Common myeloid progenitor, CD34-positive (primary cell): ENCODE data around the gene TEN1.

ENCODE experiments used
- CTCF ChIA-PET: fragments of 350-600 bp; sonication (Branson Sonifier 250); formaldehyde crosslinking; loops from one replicate; lab custom pipeline; 2021; ENCODE audit warnings: antibody characterized with exemption; lab: Charles Lee
- POLR2A ChIA-PET: fragments of 350-600 bp; sonication (Branson Sonifier 250); formaldehyde crosslinking; loops from one replicate; lab custom pipeline; 2021; ENCODE audit warnings: antibody characterized with exemption; lab: Charles Lee
- DNase-seq, 3 donors: peaks; one replicate each; pipeline versions ENCODE4 v3.0.0 to v3.0.0-alpha.2; 2013
- H3K27ac ChIP-seq, 2 experiments: 1 replicate in 1 of 2; 2 replicates in 1 of 2; pipeline ENCODE4 v1.7.0; 2013; ENCODE audit warnings: inconsistent platforms in 2 of 2, low read length in 2 of 2, mild to moderate bottlenecking in 2 of 2, low read depth in 1 of 2, moderate library complexity in 1 of 2; ENCODE audit not compliant: severe bottlenecking in 2 of 2, insufficient read depth in 1 of 2, poor library complexity in 1 of 2
- H3K27me3 ChIP-seq, 5 experiments: replicated peaks in 2 of 5; 1 replicate in 3 of 5; 2 replicates in 2 of 5; pipeline versions ENCODE4 v1.6.1 to v1.7.0; 2013; ENCODE audit warnings: low read length in 4 of 5, mild to moderate bottlenecking in 2 of 5, moderate library complexity in 2 of 5, inconsistent platforms in 1 of 5; ENCODE audit not compliant: insufficient read depth in 5 of 5, control insufficient read depth in 4 of 5
- H3K36me3 ChIP-seq, 4 experiments: 1 replicate in 2 of 4; 2 replicates in 2 of 4; pipeline versions ENCODE4 v1.6.1 to v1.7.0; 2013; ENCODE audit warnings: low read length in 3 of 4, control low read depth in 1 of 4, mild to moderate bottlenecking in 1 of 4; ENCODE audit not compliant: control insufficient read depth in 4 of 4, insufficient read depth in 4 of 4
- H3K4me1 ChIP-seq, 4 experiments: 1 replicate in 3 of 4; 2 replicates in 1 of 4; pipeline versions ENCODE4 v1.6.1 to v1.7.1; 2013; ENCODE audit warnings: low read length in 3 of 4, mild to moderate bottlenecking in 3 of 4, control low read depth in 1 of 4, inconsistent platforms in 1 of 4, moderate library complexity in 1 of 4; ENCODE audit not compliant: control insufficient read depth in 4 of 4, insufficient read depth in 4 of 4; ENCODE audit errors: control extremely low read depth in 1 of 4
- H3K4me3 ChIP-seq, 7 experiments: 1 replicate in 4 of 7; 2 replicates in 3 of 7; pipeline versions ENCODE4 v1.5.1 to v1.7.0; 2013; ENCODE audit warnings: mild to moderate bottlenecking in 7 of 7, low read length in 6 of 7, moderate library complexity in 6 of 7, inconsistent platforms in 2 of 7, low read depth in 2 of 7, control low read depth in 1 of 7; ENCODE audit not compliant: insufficient read depth in 4 of 7, control insufficient read depth in 1 of 7; ENCODE audit errors: extremely low read depth in 1 of 7
- H3K9me3 ChIP-seq, 5 experiments: 1 replicate in 4 of 5; 2 replicates in 1 of 5; pipeline versions ENCODE4 v1.6.1 to v1.7.1; 2013; ENCODE audit warnings: low read length in 4 of 5, mild to moderate bottlenecking in 2 of 5, inconsistent platforms in 1 of 5, low read depth in 1 of 5, moderate library complexity in 1 of 5; ENCODE audit not compliant: control insufficient read depth in 4 of 5, insufficient read depth in 2 of 5; ENCODE audit errors: control extremely low read depth in 1 of 5
- WGBS: methylation state at CpG from one replicate; pipeline ENCODE4 v1.1.5; 2013; ENCODE audit not compliant: insufficient coverage; 5-methylcytosine and 5-hydroxymethylcytosine counted together

Gene TEN1

GRCh38 chr17:76017481-76018339 is 38.7 kb downstream of the TEN1 start:
- WGBS = 98% methylated on average over 14 of the region's 21 CpGs
- Histone ChIP-seq H3K27ac (no peak overlapping the region), H3K36me3 (peaks cover 0 to 3% (median 1%) of the 10 kb centered on the region in 4 experiments), H3K27me3 (no peaks in the 10 kb centered on the region), H3K4me3 (no peak overlapping the region), H3K4me1 (peaks cover 0 to 10% (median 3%) of the 10 kb centered on the region in 4 experiments), H3K9me3 (no peaks in the 10 kb centered on the region)
- ChIA-PET CTCF (interaction anchor here (1.9 to 13.9 kb wide), 4 partner anchors 15 to 39 kb away, joined by 4 to 183 read pairs (median 38); partner anchors contain the start of gene CDK3), POLR2A (no interaction called here)
- DNase-seq = no peak

- Histone ChIP-seq H3K4me1 (peaks cover 0 to 10% (median 3%) of the 10 kb centered on the region in 4 experiments), H3K9me3 (no peaks in the 10 kb centered on the region), H3K27me3 (no peaks in the 10 kb centered on the region), H3K27ac (no peak overlapping the region), H3K36me3 (peaks cover 0 to 3% (median 1%) of the 10 kb centered on the region in 4 experiments), H3K4me3 (no peak overlapping the region)
- 84% methylated on average over 10 of the region's 11 CpGs for WGBS
- POLR2A ChIA-PET = no interaction called here
- DNase-seq = no peak
- CTCF ChIA-PET = interaction anchor here (1.9 to 13.9 kb wide), 4 partner anchors 15 to 38 kb away, joined by 4 to 183 read pairs (median 38); partner anchors contain the start of gene CDK3
Measured at GRCh38 chr17:76018340-76018680, 39.3 kb downstream of the TEN1 start.

- H3K9me3 ChIP-seq = no peaks in the 10 kb centered on the region
- peaks cover 0 to 3% (median 1%) of the 10 kb centered on the region in 4 experiments for H3K36me3 ChIP-seq
- 99% methylated on average over 12 of the region's 13 CpGs for WGBS
- ChIA-PET CTCF (interaction anchor here (0.9 to 13.9 kb wide), 6 partner anchors 11 to 188 kb away, joined by 3 to 183 read pairs (median 10); partner anchors contain the start of gene CDK3), POLR2A (no interaction called here)
- no peak overlapping the region for H3K27ac ChIP-seq
- peaks cover 0 to 9% (median 3%) of the 10 kb centered on the region in 4 experiments for H3K4me1 ChIP-seq
- no peak for DNase-seq
- no peaks in the 10 kb centered on the region for H3K27me3 ChIP-seq
- no peak overlapping the region for H3K4me3 ChIP-seq
Measured at GRCh38 chr17:76018801-76019200, 39.8 kb downstream of the TEN1 start.

GRCh38 chr17:76019833-76020467 is 40.9 kb downstream of the TEN1 start:
- ChIA-PET POLR2A (interaction anchor here (0.9 kb wide), 1 partner anchor 63 kb away, joined by 3 read pairs; no protein-coding TSS in a partner anchor), CTCF (interaction anchor here (0.6 to 13.9 kb wide), 12 partner anchors 9 to 122 kb away, joined by 3 to 183 read pairs (median 4); partner anchors contain the start of gene CDK3)
- no peak for DNase-seq
- WGBS = 93% methylated on average over 5 of the region's 6 CpGs
- Histone ChIP-seq H3K27ac (no peak overlapping the region), H3K9me3 (no peaks in the 10 kb centered on the region), H3K4me1 (peaks cover 0 to 5% (median 0%) of the 10 kb centered on the region in 4 experiments), H3K27me3 (no peaks in the 10 kb centered on the region), H3K36me3 (peaks cover 0 to 3% (median 1%) of the 10 kb centered on the region in 4 experiments), H3K4me3 (no peak overlapping the region)

- Histone ChIP-seq H3K4me3 (no peak overlapping the region), H3K4me1 (peaks cover 0 to 12% (median 8%) of the 10 kb centered on the region in 4 experiments), H3K9me3 (no peaks in the 10 kb centered on the region), H3K27ac (no peak overlapping the region), H3K36me3 (peaks cover 0 to 3% (median under 1%) of the 10 kb centered on the region in 4 experiments), H3K27me3 (no peaks in the 10 kb centered on the region)
- 92% methylated on average over 21 of the region's 24 CpGs for WGBS
- no peak for DNase-seq
- POLR2A ChIA-PET = no interaction called here
- CTCF ChIA-PET = interaction anchor here (2.5 to 13.9 kb wide), 2 partner anchors 8 to 20 kb away, joined by 12 to 183 read pairs; partner anchors contain the start of gene CDK3
Measured at GRCh38 chr17:76022285-76022684, 43.2 kb downstream of the TEN1 start.

- H3K27me3 ChIP-seq = no peaks in the 10 kb centered on the region
- H3K4me1 ChIP-seq = peaks cover 0 to 19% (median 15%) of the 10 kb centered on the region in 4 experiments
- no peak overlapping the region for H3K4me3 ChIP-seq
- no peaks in the 10 kb centered on the region for H3K9me3 ChIP-seq
- ChIA-PET CTCF (interaction anchor here (2.5 to 13.9 kb wide), 2 partner anchors 9 to 21 kb away, joined by 12 to 183 read pairs; partner anchors contain the start of gene CDK3), POLR2A (interaction anchor here (0.6 kb wide), 1 partner anchor 18 kb away, joined by 3 read pairs; no protein-coding TSS in a partner anchor)
- H3K36me3 ChIP-seq = peaks cover 0 to 3% (median 0%) of the 10 kb centered on the region in 4 experiments
- no peak overlapping the region for H3K27ac ChIP-seq
- no peak for DNase-seq
- WGBS = 95% methylated on average over 16 of the region's 28 CpGs
Measured at GRCh38 chr17:76022973-76023899, 44.2 kb downstream of the TEN1 start.
